C4-2B (cell line): ENCODE measurements around the gene CTDSP1.

ENCODE experiments used
- CTCF ChIP-seq: fragments of 450-650 bp; conservative IDR thresholded peaks from 2 replicates; pipeline ENCODE4 v1.5.1; 2017; ENCODE audit warnings: mild to moderate bottlenecking
- ZFX ChIP-seq: fragments of 450-650 bp; IDR thresholded peaks from 2 replicates; pipeline ENCODE4 v1.6.1; 2017

GRCh38 chr2:218394298-218395089, 5.2 kb upstream of the CTDSP1 start:
- TF ChIP-seq CTCF: no peak
- TF ChIP-seq ZFX: no peak
